Measurements from ENCODE around the gene BARX1. TPM values are rescaled to one million over a fixed set of nuclear protein-coding genes. Genes with fewer than 3 reads are reported as not detected.
A peak's percentile ranks its signal among the peaks of the same experiment; 100 is the strongest.

The BARX1 gene
- total and polyA plus RNA-seq, 9 of the 15 experiments (the other 6 are each of a cell fraction or from before 2014, with no cell fraction given) = 0.11 to 0.14 TPM; not detected in 7

- TF ChIP-seq SIX5 (IDR thresholded peaks at IDR 0.05; ENCODE audit: borderline replicate concordance in 1 of 2, insufficient read depth in 1 of 2, low read depth in 1 of 2, low read length in 2 of 2) (no peak), ATF7 (IDR thresholded peaks at IDR 0.05) (peak; percentile 45; the same call in 1 of the 2 replicates), MBD2 (IDR thresholded peaks at IDR 0.05; ENCODE audit: borderline replicate concordance, low read depth) (no peak), RNF2 (IDR thresholded peaks at IDR 0.05) (no peak), KLF6 (CRISPR knock-in tag; IDR thresholded peaks at IDR 0.05; ENCODE audit: borderline replicate concordance) (no peak), SMAD2 (IDR thresholded peaks at IDR 0.05; ENCODE audit: low read depth, low read length) (no peak), TARDBP (IDR thresholded peaks at IDR 0.05) (no peak; the same call in 1 of the 2 replicates), MYC (IDR thresholded peaks at IDR 0.05; ENCODE audit: low read depth, low read length) (peak; percentile 37; the same call in 1 of the 2 replicates), MYC (CRISPR knock-in tag; IDR thresholded peaks at IDR 0.05; ENCODE audit: borderline replicate concordance, low read depth) (no peak), HDAC3 (IDR thresholded peaks at IDR 0.05; ENCODE audit: borderline replicate concordance, partially characterized antibody) (no peak), SPI1 (IDR thresholded peaks at IDR 0.05; ENCODE audit: borderline replicate concordance, low read depth, low read length) (no peak), PTBP1 (IDR thresholded peaks at IDR 0.05; ENCODE audit: low read depth, low read length) (no peak), ZFX (CRISPR knock-in tag; IDR thresholded peaks at IDR 0.05) (no peak), PTRF (tag; IDR thresholded peaks at IDR 0.05) (no peak), TAL1 (IDR thresholded peaks at IDR 0.05) (no peak), CTCFL (IDR thresholded peaks at IDR 0.05; ENCODE audit: borderline replicate concordance, insufficient read depth, low read depth, low read length, poor library complexity, severe bottlenecking) (no peak), ATF6 (CRISPR knock-in tag; IDR thresholded peaks at IDR 0.05) (no peak), SMAD1 (IDR thresholded peaks at IDR 0.05; ENCODE audit: low read depth, low read length, partially characterized antibody) (no peak), SP1 (CRISPR knock-in tag; IDR thresholded peaks at IDR 0.05) (peak; percentile 76)
- TF ChIP-seq, protein P1, sequence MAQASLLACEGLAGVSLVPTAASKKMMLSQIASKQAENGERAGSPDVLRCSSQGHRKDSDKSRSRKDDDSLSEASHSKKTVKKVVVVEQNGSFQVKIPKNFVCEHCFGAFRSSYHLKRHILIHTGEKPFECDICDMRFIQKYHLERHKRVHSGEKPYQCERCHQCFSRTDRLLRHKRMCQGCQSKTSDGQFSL (CRISPR knock-in tag; IDR thresholded peaks at IDR 0.05) = no peak
- TF ChIP-seq, protein P1 (tag; IDR thresholded peaks at IDR 0.05) = no peak
- TF ChIP-seq, protein P2, sequence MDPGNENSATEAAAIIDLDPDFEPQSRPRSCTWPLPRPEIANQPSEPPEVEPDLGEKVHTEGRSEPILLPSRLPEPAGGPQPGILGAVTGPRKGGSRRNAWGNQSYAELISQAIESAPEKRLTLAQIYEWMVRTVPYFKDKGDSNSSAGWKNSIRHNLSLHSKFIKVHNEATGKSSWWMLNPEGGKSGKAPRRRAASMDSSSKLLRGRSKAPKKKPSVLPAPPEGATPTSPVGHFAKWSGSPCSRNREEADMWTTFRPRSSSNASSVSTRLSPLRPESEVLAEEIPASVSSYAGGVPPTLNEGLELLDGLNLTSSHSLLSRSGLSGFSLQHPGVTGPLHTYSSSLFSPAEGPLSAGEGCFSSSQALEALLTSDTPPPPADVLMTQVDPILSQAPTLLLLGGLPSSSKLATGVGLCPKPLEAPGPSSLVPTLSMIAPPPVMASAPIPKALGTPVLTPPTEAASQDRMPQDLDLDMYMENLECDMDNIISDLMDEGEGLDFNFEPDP (CRISPR knock-in tag; IDR thresholded peaks at IDR 0.05) = no peak
Observed at GRCh38 chr9:93962561-93963440, 7.6 kb upstream of the BARX1 start (continued).
